Thyroid gland (tissue), 4 donors: ENCODE results near the gene YPEL2. TPM values are rescaled to one million over a fixed set of nuclear protein-coding genes. Genes with fewer than 3 reads are reported as not detected.
A peak's percentile ranks its signal among the peaks of the same experiment; 100 is the strongest.

ENCODE experiments used
- DNase-seq, 2 donors: peaks; one replicate each; pipeline ENCODE4 v3.0.0-alpha.2; 2019
- H3K27ac ChIP-seq, 3 donors: fragments of 200-600 bp; sonication (generic); 1 replicate in 2 of 3; 2 replicates in 1 of 3; pipeline ENCODE4 v1.5.1; 2016 to 2019; ENCODE audit warnings: mild to moderate bottlenecking in 1 of 3, moderate library complexity in 1 of 3
- H3K27me3 ChIP-seq: fragments of 200-600 bp; sonication (generic); one replicate; pipeline ENCODE4 v1.5.1; 2019
- H3K36me3 ChIP-seq, 2 donors: fragments of 200-600 bp; sonication (generic); one replicate each; pipeline ENCODE4 v1.5.1; 2016 to 2019
- H3K4me1 ChIP-seq, 2 donors: fragments of 200-600 bp; sonication (generic); one replicate each; pipeline ENCODE4 v1.5.1; 2017 to 2019
- H3K4me3 ChIP-seq, 3 donors: fragments of 200-600 bp; sonication (generic); replicated peaks in 1 of 3; 1 replicate in 2 of 3; 2 replicates in 1 of 3; pipeline ENCODE4 v1.5.1; 2016; ENCODE audit warnings: mild to moderate bottlenecking in 1 of 3
- H3K9me3 ChIP-seq: fragments of 200-600 bp; sonication (generic); one replicate; pipeline ENCODE4 v1.5.1; 2017
- POLR2A ChIP-seq, 2 donors: fragments of 450-650 bp; IDR thresholded peaks; one replicate each; pipeline ENCODE4 v1.6.1; 2017; ENCODE audit warnings: antibody characterized with exemption in 2 of 2, mild to moderate bottlenecking in 2 of 2, moderate library complexity in 1 of 2
- WGBS, 2 donors: methylation state at CpG; one replicate each; pipeline ENCODE4 v1.1.5; 2017; 5-methylcytosine and 5-hydroxymethylcytosine counted together
- intact Hi-C: fragments of 100-400 bp; cut with DNase I; formaldehyde crosslinking; loops from one replicate; pipeline ENCODE4 v1.15.1; 2023
- total RNA-seq, 4 donors: library from RNA; depleted of rRNA; stranded (reverse); fragments of >200 nt; gene quantifications; one replicate each; pipeline ENCODE4 v1.2.3, GENCODE V29; 2016
- TF ChIP-seq, protein P1 (sequence below), 6 experiments: fragments of 200-600 bp in 3 of 6; fragments of 450-650 bp in 3 of 6; sonication (generic) in 3 of 6; IDR thresholded peaks; one replicate each; pipeline ENCODE4 v1.5.1; 2016 to 2019; ENCODE audit warnings: antibody characterized with exemption in 6 of 6, mild to moderate bottlenecking in 2 of 6, inconsistent platforms in 1 of 6, moderate library complexity in 1 of 6

The YPEL2 gene
- total RNA-seq, 4 donors from 2014 or later: 29.5 to 67.2 (median 39.9) TPM

- Histone ChIP-seq H3K27me3 (no peaks in the 10 kb centered on the region), H3K4me3 (no peak overlapping the region), H3K9me3 (no peaks in the 10 kb centered on the region), H3K4me1 (peaks cover 10 to 12% of the 10 kb centered on the region in 2 donors), H3K27ac (no peak overlapping the region), H3K36me3 (peaks cover 13 to 18% of the 10 kb centered on the region in 2 donors)
- WGBS, 2 donors: 95 to 97% methylated on average over 9 of the region's 9 CpGs
- intact Hi-C loops: no loop called here
- DNase-seq: no peak
- TF ChIP-seq, protein P1, sequence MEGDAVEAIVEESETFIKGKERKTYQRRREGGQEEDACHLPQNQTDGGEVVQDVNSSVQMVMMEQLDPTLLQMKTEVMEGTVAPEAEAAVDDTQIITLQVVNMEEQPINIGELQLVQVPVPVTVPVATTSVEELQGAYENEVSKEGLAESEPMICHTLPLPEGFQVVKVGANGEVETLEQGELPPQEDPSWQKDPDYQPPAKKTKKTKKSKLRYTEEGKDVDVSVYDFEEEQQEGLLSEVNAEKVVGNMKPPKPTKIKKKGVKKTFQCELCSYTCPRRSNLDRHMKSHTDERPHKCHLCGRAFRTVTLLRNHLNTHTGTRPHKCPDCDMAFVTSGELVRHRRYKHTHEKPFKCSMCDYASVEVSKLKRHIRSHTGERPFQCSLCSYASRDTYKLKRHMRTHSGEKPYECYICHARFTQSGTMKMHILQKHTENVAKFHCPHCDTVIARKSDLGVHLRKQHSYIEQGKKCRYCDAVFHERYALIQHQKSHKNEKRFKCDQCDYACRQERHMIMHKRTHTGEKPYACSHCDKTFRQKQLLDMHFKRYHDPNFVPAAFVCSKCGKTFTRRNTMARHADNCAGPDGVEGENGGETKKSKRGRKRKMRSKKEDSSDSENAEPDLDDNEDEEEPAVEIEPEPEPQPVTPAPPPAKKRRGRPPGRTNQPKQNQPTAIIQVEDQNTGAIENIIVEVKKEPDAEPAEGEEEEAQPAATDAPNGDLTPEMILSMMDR (IDR thresholded peaks at IDR 0.05): no peak
- TF ChIP-seq POLR2A (IDR thresholded peaks at IDR 0.05): no peak
Measured at GRCh38 chr17:59396134-59396826, 64.8 kb downstream of the YPEL2 start.

GRCh38 chr17:59397316-59398073 lies 66.0 kb downstream of the YPEL2 start:
- Histone ChIP-seq H3K36me3 (peaks cover 13 to 15% of the 10 kb centered on the region in 2 donors), H3K9me3 (no peaks in the 10 kb centered on the region), H3K27me3 (no peaks in the 10 kb centered on the region), H3K4me3 (no peak overlapping the region), H3K27ac (no peak overlapping the region), H3K4me1 (peaks cover 17 to 20% of the 10 kb centered on the region in 2 donors)
- 95 to 96% methylated on average over 15 of the region's 15 CpGs for WGBS, 2 donors
- intact Hi-C loops: no loop called here
- DNase-seq: peak in 1 of 2 donors; percentile 20
- TF ChIP-seq, protein P1 (IDR thresholded peaks at IDR 0.05): no peak
- TF ChIP-seq POLR2A (IDR thresholded peaks at IDR 0.05): no peak

- no peak overlapping the region for H3K4me3 ChIP-seq
- TF ChIP-seq, protein P1 (IDR thresholded peaks at IDR 0.05): no peak
- TF ChIP-seq POLR2A (IDR thresholded peaks at IDR 0.05): no peak
- H3K9me3 ChIP-seq: no peaks in the 10 kb centered on the region
- peaks cover 14 to 22% of the 10 kb centered on the region in 2 donors for H3K4me1 ChIP-seq
- 73 to 85% methylated on average over 7 of the region's 7 CpGs for WGBS, 2 donors
- DNase-seq: no peak
- intact Hi-C loops: no loop called here
- H3K27ac ChIP-seq: no peak overlapping the region
- H3K27me3 ChIP-seq: no peaks in the 10 kb centered on the region
- H3K36me3 ChIP-seq: peaks cover 13 to 15% of the 10 kb centered on the region in 2 donors
Measured at GRCh38 chr17:59399914-59400313, 68.5 kb downstream of the YPEL2 start.

DNA sequence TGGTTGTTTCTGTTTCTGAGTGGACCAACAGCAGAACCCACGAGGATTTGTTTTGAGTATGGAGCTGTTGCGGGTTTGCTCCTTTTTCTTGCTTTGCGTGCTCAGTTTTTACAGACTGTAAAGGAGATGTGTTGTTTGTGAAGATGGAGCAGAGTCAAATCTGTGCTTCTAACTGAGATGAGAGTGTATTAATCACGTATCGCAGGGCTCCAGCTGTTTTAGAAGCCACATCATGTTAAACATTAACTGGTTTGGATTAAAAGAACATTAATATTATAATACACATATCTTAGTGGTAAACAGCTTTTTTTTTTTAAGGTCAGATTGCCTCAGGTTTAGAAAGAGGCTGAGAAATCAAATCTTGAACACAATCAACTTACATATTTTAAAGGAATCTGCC lies 69.4 kb downstream of the YPEL2 start:
- WGBS, 2 donors: 74 to 84% methylated on average over 5 of the region's 5 CpGs
- intact Hi-C loops: no loop called here
- Histone ChIP-seq H3K9me3 (no peaks in the 10 kb centered on the region), H3K4me3 (no peak overlapping the region), H3K27me3 (no peaks in the 10 kb centered on the region), H3K27ac (peak overlapping the region in 1 of 3 donors; percentile 41), H3K4me1 (peaks cover 15 to 26% of the 10 kb centered on the region in 2 donors), H3K36me3 (peaks cover 13 to 15% of the 10 kb centered on the region in 2 donors)
- TF ChIP-seq POLR2A (IDR thresholded peaks at IDR 0.05): no peak
- TF ChIP-seq, protein P1 (IDR thresholded peaks at IDR 0.05): no peak
- DNase-seq: no peak

DNA sequence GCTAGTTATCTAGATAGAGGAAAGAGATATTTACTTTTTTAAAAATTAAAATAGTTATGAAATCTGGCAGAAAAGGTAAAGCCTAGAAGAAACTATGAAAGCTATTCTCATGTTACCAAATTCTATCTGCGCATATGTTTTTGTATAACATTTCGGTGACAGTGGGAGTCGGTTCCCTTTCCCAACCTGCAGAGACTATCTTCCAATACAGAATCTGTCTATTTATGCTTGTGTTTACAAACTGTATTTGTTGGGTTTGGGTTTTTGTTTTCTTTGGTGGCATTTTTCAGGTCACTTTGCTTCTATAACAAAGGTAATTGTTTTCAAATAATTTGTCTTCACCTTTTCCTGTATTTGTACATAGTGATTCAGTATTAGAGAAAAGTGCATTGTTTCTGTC lies 69.8 kb downstream of the YPEL2 start:
- Histone ChIP-seq H3K4me3 (no peak overlapping the region), H3K9me3 (no peaks in the 10 kb centered on the region), H3K36me3 (peaks cover 13 to 15% of the 10 kb centered on the region in 2 donors), H3K27me3 (no peaks in the 10 kb centered on the region), H3K4me1 (peaks cover 19 to 30% of the 10 kb centered on the region in 2 donors), H3K27ac (peak overlapping the region in 1 of 3 donors; percentile 41)
- DNase-seq: no peak
- intact Hi-C loops: no loop called here
- WGBS, 2 donors: 97 to 98% methylated on average over 3 of the region's 3 CpGs
- TF ChIP-seq POLR2A (IDR thresholded peaks at IDR 0.05): no peak
- TF ChIP-seq, protein P1 (IDR thresholded peaks at IDR 0.05): no peak
